ENCODE data around the gene PI4KA. TPM values are rescaled to one million over a fixed set of nuclear protein-coding genes. Genes with fewer than 3 reads are reported as not detected.
A peak's percentile ranks its signal among the peaks of the same experiment; 100 is the strongest.

Gene PI4KA
- total and polyA plus RNA-seq, 4 donors: 19.4 to 47.5 (median 36.3) TPM

GRCh38 chr22:20783844-20784723 is 74.5 kb downstream of the PI4KA start:
- TF ChIP-seq RAD21 (IDR thresholded peaks at IDR 0.05): peak; percentile 74 to 78
- TF ChIP-seq ATF3 (IDR thresholded peaks at IDR 0.05): no peak
- peak; percentile 66 for TF ChIP-seq CTCF (IDR thresholded peaks at IDR 0.05; ENCODE audit: low read depth, low read length, missing input control)
- TF ChIP-seq ZBTB33 (IDR thresholded peaks at IDR 0.05): no peak
- TF ChIP-seq MAX (IDR thresholded peaks at IDR 0.05): no peak
- TF ChIP-seq NR2F2 (IDR thresholded peaks at IDR 0.05): no peak

GRCh38 chr22:20783300-20783673 is 75.3 kb downstream of the PI4KA start:
- H3K36me3 ChIP-seq (ENCODE audit: control insufficient read depth in 4 of 4, insufficient read depth in 3 of 4, low read depth in 1 of 4, low read length in 3 of 4): peaks cover 0 to 38% (median 15%) of the 10 kb centered on the region in 4 donors
- no peaks in the 10 kb centered on the region for H3K27me3 ChIP-seq (ENCODE audit: control insufficient read depth in 4 of 4, insufficient read depth in 4 of 4, low read length in 3 of 4)
- no peak overlapping the region for H3K4me3 ChIP-seq (ENCODE audit: low read depth in 1 of 3, low read length in 3 of 3)
- H3K27ac ChIP-seq (ENCODE audit: low read depth in 1 of 2, low read length in 2 of 2): peak overlapping the region; percentile 79 to 90
- peaks cover 19 to 97% (median 88%) of the 10 kb centered on the region in 4 donors for H3K4me1 ChIP-seq (ENCODE audit: control insufficient read depth in 4 of 4, insufficient read depth in 4 of 4, low read length in 3 of 4)
- WGBS: 96% methylated on average over 3 of the region's 3 CpGs
- TF ChIP-seq NR2F2 (IDR thresholded peaks at IDR 0.05): no peak
- TF ChIP-seq HNF4G (IDR thresholded peaks at IDR 0.05): no peak
- TF ChIP-seq FOXA2 (IDR thresholded peaks at IDR 0.05): no peak
- TF ChIP-seq MAX (IDR thresholded peaks at IDR 0.05): no peak
- TF ChIP-seq HNF4A (conservative IDR thresholded peaks at IDR 0.05): no peak
- no peak for TF ChIP-seq GABPA (IDR thresholded peaks at IDR 0.05 in 1 of 2, conservative IDR thresholded peaks at IDR 0.05 in 1 of 2)
- TF ChIP-seq ZBTB33 (IDR thresholded peaks at IDR 0.05): no peak
- no peak for TF ChIP-seq YY1 (IDR thresholded peaks at IDR 0.05)
- no peak for TF ChIP-seq FOXA1 (IDR thresholded peaks at IDR 0.05)
- no peak for TF ChIP-seq SP1 (IDR thresholded peaks at IDR 0.05)
- no peak for TF ChIP-seq REST (IDR thresholded peaks at IDR 0.05)
- TF ChIP-seq ATF3 (IDR thresholded peaks at IDR 0.05): no peak
- TF ChIP-seq CTCF (IDR thresholded peaks at IDR 0.05; ENCODE audit: low read depth, low read length, missing input control): no peak
- TF ChIP-seq RAD21 (IDR thresholded peaks at IDR 0.05): no peak
- H3K9ac ChIP-seq (ENCODE audit: low read depth in 1 of 2, low read length in 2 of 2): peak overlapping the region in 1 of 2 donors; percentile 4
- no peaks in the 10 kb centered on the region for H3K9me3 ChIP-seq (ENCODE audit: control insufficient read depth in 4 of 4, low read length in 3 of 4)
- no peak for DNase-seq (ENCODE audit: low spot score)

More at GRCh38 chr22:20783844-20784723, 74.5 kb downstream of the PI4KA start:
- Histone ChIP-seq H3K27me3 (ENCODE audit: control insufficient read depth in 4 of 4, insufficient read depth in 4 of 4, low read length in 3 of 4) (no peaks in the 10 kb centered on the region), H3K4me3 (ENCODE audit: low read depth in 1 of 3, low read length in 3 of 3) (no peak overlapping the region), H3K9ac (ENCODE audit: low read depth in 1 of 2, low read length in 2 of 2) (peak overlapping the region; percentile 4 to 18), H3K4me1 (ENCODE audit: control insufficient read depth in 4 of 4, insufficient read depth in 4 of 4, low read length in 3 of 4) (peaks cover 16 to 97% (median 87%) of the 10 kb centered on the region in 4 donors), H3K27ac (ENCODE audit: low read depth in 1 of 2, low read length in 2 of 2) (peak overlapping the region; percentile 79 to 90), H3K36me3 (ENCODE audit: control insufficient read depth in 4 of 4, insufficient read depth in 3 of 4, low read depth in 1 of 4, low read length in 3 of 4) (peaks cover 0 to 40% (median 16%) of the 10 kb centered on the region in 4 donors), H3K9me3 (ENCODE audit: control insufficient read depth in 4 of 4, low read length in 3 of 4) (no peaks in the 10 kb centered on the region)
- no peak for DNase-seq (ENCODE audit: low spot score)
- 62% methylated on average over 14 of the region's 14 CpGs for WGBS

All from liver (tissue), 9 donors.